ENCODE data around the gene ABLIM3. TPM values are rescaled to one million over a fixed set of nuclear protein-coding genes. Genes with fewer than 3 reads are reported as not detected.

Gene ABLIM3
- total RNA-seq, 1 experiment from 2014 or later, result 14.3 TPM

DNA sequence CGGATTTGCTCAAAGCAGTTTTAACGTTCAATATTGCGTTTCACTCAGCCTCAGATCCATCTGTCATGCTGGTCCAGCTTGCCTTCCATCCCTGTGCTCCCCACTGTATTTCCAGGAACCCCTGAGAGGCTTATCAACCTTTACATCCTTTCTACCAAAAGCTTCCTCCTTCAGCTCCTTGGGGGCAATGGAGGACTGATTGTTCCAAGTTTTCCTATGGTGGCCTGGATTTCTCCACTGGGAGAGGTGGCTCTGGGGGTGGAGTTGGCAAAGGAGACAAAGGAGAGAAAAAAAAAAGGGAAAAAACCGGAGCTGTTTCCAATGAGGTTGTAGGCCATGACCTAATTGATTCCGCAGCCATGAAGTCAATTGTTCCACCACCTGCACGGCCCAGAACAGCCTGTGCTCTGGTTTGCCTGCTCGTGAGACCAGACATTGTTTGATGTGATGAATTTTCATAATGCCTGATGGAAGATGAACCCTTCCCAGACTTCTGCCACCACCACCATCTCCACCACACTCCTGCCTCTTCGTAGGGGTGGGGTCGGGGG is 54.1 kb downstream of the ABLIM3 start (continued):
- no peak for TF ChIP-seq REST (IDR thresholded peaks at IDR 0.05; ENCODE audit: low read depth)

GRCh38 chr5:149195962-149196361 is 54.7 kb downstream of the ABLIM3 start:
- no TSS peak for BruUV-seq (replicated peaks)

More at GRCh38 chr5:149195962-149196361, 54.7 kb downstream of the ABLIM3 start:
- Histone ChIP-seq H3K4me3 (replicated peaks in 1 of 2; ENCODE audit: low read depth in 1 of 2, low read length in 2 of 2) (no peak overlapping the region), H3K27me3 (ENCODE audit: insufficient read depth, low read length) (no peaks in the 10 kb centered on the region), H2AFZ (ENCODE audit: low read depth, low read length, poor library complexity, severe bottlenecking) (no peak overlapping the region), H3K9ac (ENCODE audit: low read length) (no peak overlapping the region), H3K4me2 (ENCODE audit: low read length) (no peak overlapping the region), H3K36me3 (ENCODE audit: control insufficient read depth in 1 of 2, insufficient read depth in 2 of 2, low read length in 2 of 2) (no peaks in the 10 kb centered on the region), H3K27ac (ENCODE audit: low read depth, low read length) (no peak overlapping the region), H4K20me1 (ENCODE audit: insufficient read depth) (no peaks in the 10 kb centered on the region), H3K4me1 (ENCODE audit: control insufficient read depth in 1 of 2, insufficient read depth in 2 of 2, low read length in 2 of 2) (peaks cover 10 to 47% of the 10 kb centered on the region in 2 experiments), H3K9me3 (ENCODE audit: control insufficient read depth in 1 of 2, insufficient read depth in 1 of 2, low read depth in 1 of 2, low read length in 2 of 2) (no peaks in the 10 kb centered on the region), H3K79me2 (ENCODE audit: insufficient read depth, low read length) (no peaks in the 10 kb centered on the region), H3K9me2 (ENCODE audit: insufficient read depth) (no peaks in the 10 kb centered on the region)
- ChIA-PET CTCF (no interaction called here), POLR2A (no interaction called here), RAD21 (ENCODE audit: low non-redundant PET in 1 of 2, low total read pairs in 2 of 2, uncharacterized antibody in 2 of 2, unreplicated experiment in 2 of 2) (no interaction called here)
- TF ChIP-seq EZH2 (IDR thresholded peaks at IDR 0.05) (no peak), SIN3A (IDR thresholded peaks at IDR 0.05; ENCODE audit: low read depth) (no peak), ATF3 (IDR thresholded peaks at IDR 0.05) (no peak), REST (IDR thresholded peaks at IDR 0.05; ENCODE audit: low read depth) (no peak), ZBTB33 (IDR thresholded peaks at IDR 0.05; ENCODE audit: extremely low read depth, insufficient replicate concordance, low read length) (no peak), EGR1 (IDR thresholded peaks at IDR 0.05; ENCODE audit: low read depth) (no peak), JUND (IDR thresholded peaks at IDR 0.05) (no peak), YY1 (IDR thresholded peaks at IDR 0.05; ENCODE audit: extremely low read depth, insufficient replicate concordance, low read depth, low read length) (no peak)
- ATAC-seq (no peak), DNase-seq (ENCODE audit: low read depth, low spot score) (no peak)
- intact Hi-C loops (cut with micrococcal nuclease), result no loop called here

All from HCT116 (cell line).